Right atrium auricular region (tissue), 2 donors: Measurements from ENCODE around the gene KIR2DL4. TPM values are rescaled to one million over a fixed set of nuclear protein-coding genes. Genes with fewer than 3 reads are reported as not detected.
"Not testable (repeated sequence)": the region's sequence is repeated elsewhere in the genome, so short reads cannot be mapped to it uniquely, and the experiment has no call there.

ENCODE experiments used
- DNase-seq: peaks from one replicate; pipeline ENCODE4 v3.0.0-alpha.2; 2019; ENCODE audit warnings: low spot score
- H3K27ac ChIP-seq, 2 donors: fragments of 200-600 bp; sonication (generic); 1 replicate in 1 of 2; 2 replicates in 1 of 2; pipeline ENCODE4 v1.5.1; 2016 to 2019
- H3K27me3 ChIP-seq, 2 donors: fragments of 200-600 bp; sonication (generic); one replicate each; pipeline versions ENCODE4 v1.5.1 to v1.6.0; 2017 to 2019
- H3K36me3 ChIP-seq: fragments of 200-600 bp; sonication (generic); one replicate; pipeline ENCODE4 v1.5.1; 2016
- H3K4me1 ChIP-seq, 2 donors: fragments of 200-600 bp; sonication (generic); one replicate each; pipeline versions ENCODE4 v1.5.1 to v1.6.0; 2017 to 2019
- H3K4me3 ChIP-seq, 2 donors: fragments of 200-600 bp; sonication (generic); 1 replicate in 1 of 2; 2 replicates in 1 of 2; pipeline ENCODE4 v1.5.1; 2017 to 2019; ENCODE audit warnings: mild to moderate bottlenecking in 1 of 2, moderate library complexity in 1 of 2
- H3K9me3 ChIP-seq, 2 donors: fragments of 200-600 bp; sonication (generic); one replicate each; pipeline ENCODE4 v1.5.1; 2019
- total RNA-seq, 2 donors: library from RNA; depleted of rRNA; stranded (reverse); fragments of >200 nt; gene quantifications; one replicate each; pipeline ENCODE4 v1.1.0, GENCODE V29; 2016
- TF ChIP-seq, protein P1 (sequence below), 2 donors: fragments of 200-600 bp; sonication (generic); IDR thresholded peaks; one replicate each; pipeline ENCODE4 v1.5.1; 2019; ENCODE audit warnings: antibody characterized with exemption in 2 of 2

Gene KIR2DL4
- total RNA-seq, 2 donors from 2014 or later: not detected

DNA sequence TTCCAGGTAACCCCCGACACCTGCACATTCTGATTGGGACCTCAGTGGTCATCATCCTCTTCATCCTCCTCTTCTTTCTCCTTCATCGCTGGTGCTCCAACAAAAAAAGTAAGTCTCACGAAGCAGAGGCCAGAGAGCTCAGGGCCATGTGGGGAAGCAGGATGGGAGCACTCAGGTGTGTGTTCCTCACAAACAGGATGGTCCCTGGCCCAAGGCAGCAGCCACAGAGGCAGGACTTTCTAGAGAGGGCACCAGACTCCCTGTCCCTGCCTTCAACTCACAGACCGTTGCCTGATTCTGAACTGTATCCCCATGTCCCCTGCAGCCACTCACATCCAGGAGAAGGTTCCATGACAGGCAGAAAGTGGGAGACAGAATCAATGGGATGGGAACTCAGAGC, 20.5 kb upstream of the KIR2DL4 start:
- DNase-seq, H3K9me3 ChIP-seq, H3K27ac ChIP-seq, H3K4me1 ChIP-seq, H3K4me3 ChIP-seq, H3K36me3 ChIP-seq, H3K27me3 ChIP-seq: not testable (repeated sequence)

DNA sequence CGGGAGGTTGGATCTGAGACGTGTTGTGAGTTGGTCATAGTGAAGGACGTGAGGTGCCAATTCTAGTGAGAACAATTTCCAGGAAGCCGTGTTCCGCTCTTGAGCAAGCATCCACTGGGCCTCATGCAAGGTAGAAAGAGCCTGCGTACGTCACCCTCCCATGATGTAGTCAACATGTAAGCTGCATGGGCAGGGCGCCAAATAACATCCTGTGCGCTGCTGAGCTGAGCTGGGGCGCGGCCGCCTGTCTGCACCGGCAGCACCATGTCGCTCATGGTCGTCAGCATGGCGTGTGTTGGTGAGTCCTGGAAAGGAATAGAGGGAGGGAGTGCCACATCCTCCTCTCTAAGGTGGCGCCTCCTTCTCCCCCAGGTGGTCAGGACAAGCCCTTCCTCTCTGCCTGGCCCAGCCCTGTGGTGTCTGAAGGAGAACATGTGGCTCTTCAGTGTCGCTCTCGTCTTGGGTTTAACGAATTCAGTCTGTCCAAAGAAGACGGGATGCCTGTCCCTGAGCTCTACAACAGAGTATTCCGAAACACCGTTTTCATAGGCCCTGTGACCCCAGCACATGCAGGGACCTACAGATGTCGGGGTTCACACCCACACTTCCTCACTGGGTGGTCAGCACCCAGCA, 17.2 kb upstream of the KIR2DL4 start:
- not testable (repeated sequence) for H3K9me3 ChIP-seq, H3K27ac ChIP-seq, H3K4me1 ChIP-seq, H3K27me3 ChIP-seq, H3K4me3 ChIP-seq, DNase-seq, H3K36me3 ChIP-seq

DNA sequence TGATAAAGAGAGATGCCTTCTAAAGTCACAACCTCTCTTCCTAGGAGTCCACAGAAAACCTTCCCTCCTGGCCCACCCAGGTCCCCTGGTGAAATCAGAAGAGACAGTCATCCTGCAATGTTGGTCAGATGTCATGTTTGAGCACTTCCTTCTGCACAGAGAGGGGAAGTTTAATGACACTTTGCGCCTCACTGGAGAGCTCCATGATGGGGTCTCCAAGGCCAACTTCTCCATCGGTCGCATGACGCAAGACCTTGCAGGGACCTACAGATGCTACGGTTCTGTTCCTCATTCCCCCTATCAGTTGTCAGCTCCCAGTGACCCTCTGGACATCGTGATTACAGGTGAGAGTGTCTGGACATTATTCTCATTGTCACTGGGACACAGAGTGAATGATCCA, 15.3 kb upstream of the KIR2DL4 start:
- not testable (repeated sequence) for H3K4me3 ChIP-seq

DNA sequence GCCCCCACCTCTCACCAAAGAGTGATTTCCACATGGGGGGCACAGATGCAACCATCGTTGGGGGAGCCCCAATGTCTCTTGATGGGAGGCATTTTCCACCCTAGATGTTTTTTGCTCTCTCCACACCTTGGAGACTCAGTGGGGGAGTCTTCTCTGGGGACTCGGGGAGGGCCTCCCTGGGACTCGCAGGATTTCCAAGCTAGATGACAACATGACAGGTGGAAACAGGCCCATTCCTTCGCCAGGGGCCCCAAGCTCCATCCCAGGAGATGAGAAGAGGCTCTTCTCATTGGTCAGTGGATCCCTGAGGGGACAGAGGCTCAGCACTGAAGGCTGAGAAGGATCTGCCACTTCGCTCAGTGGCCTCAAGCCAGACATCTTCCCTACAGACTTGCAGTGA, 12.7 kb upstream of the KIR2DL4 start:
- no peaks in the 10 kb centered on the region for H3K27me3 ChIP-seq
- H3K27ac ChIP-seq: no peak overlapping the region
- H3K36me3 ChIP-seq: no peaks in the 10 kb centered on the region
- TF ChIP-seq, protein P1, sequence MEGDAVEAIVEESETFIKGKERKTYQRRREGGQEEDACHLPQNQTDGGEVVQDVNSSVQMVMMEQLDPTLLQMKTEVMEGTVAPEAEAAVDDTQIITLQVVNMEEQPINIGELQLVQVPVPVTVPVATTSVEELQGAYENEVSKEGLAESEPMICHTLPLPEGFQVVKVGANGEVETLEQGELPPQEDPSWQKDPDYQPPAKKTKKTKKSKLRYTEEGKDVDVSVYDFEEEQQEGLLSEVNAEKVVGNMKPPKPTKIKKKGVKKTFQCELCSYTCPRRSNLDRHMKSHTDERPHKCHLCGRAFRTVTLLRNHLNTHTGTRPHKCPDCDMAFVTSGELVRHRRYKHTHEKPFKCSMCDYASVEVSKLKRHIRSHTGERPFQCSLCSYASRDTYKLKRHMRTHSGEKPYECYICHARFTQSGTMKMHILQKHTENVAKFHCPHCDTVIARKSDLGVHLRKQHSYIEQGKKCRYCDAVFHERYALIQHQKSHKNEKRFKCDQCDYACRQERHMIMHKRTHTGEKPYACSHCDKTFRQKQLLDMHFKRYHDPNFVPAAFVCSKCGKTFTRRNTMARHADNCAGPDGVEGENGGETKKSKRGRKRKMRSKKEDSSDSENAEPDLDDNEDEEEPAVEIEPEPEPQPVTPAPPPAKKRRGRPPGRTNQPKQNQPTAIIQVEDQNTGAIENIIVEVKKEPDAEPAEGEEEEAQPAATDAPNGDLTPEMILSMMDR (IDR thresholded peaks at IDR 0.05): no peak
- no peak overlapping the region for H3K4me3 ChIP-seq
- no peaks in the 10 kb centered on the region for H3K4me1 ChIP-seq
- DNase-seq: no peak
- H3K9me3 ChIP-seq: no peaks in the 10 kb centered on the region

More for the DNA sequence above, 15.3 kb upstream of the KIR2DL4 start:
- H3K36me3 ChIP-seq, H3K27ac ChIP-seq, H3K9me3 ChIP-seq, H3K4me1 ChIP-seq, H3K27me3 ChIP-seq: not testable (repeated sequence)
- DNase-seq: peak; percentile 55

DNA sequence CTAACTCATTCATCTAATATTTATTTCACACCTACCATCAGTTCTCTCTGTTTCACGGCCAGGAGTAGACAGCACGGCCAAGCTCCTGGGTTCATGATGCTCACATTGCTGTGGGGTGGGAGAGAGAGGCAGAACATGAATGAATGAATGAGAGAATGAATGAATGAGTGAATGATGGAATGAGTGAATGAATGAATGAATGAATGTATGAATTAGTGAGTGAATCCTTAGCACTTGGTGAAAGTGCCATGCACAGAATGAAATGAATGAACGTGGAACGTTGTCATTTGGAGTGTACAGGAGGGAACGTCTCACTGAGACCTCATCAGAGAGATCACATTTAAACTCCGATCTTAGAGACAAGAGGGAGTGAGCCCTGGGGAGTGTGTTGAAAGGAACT, 11.9 kb upstream of the KIR2DL4 start:
- Histone ChIP-seq H3K27ac (no peak overlapping the region), H3K9me3 (no peaks in the 10 kb centered on the region), H3K27me3 (no peaks in the 10 kb centered on the region), H3K36me3 (no peaks in the 10 kb centered on the region), H3K4me1 (no peaks in the 10 kb centered on the region), H3K4me3 (no peak overlapping the region)
- TF ChIP-seq, protein P1 (IDR thresholded peaks at IDR 0.05): no peak
- DNase-seq: no peak

GRCh38 chr19:54792814-54793213, 10.6 kb upstream of the KIR2DL4 start:
- DNase-seq: no peak
- TF ChIP-seq, protein P1 (IDR thresholded peaks at IDR 0.05): no peak
- Histone ChIP-seq H3K9me3 (no peaks in the 10 kb centered on the region), H3K36me3 (no peaks in the 10 kb centered on the region), H3K27ac (peak overlapping the region in 1 of 2 donors; percentile 11), H3K4me3 (peak overlapping the region in 1 of 2 donors; percentile 35), H3K4me1 (no peaks in the 10 kb centered on the region), H3K27me3 (no peaks in the 10 kb centered on the region)

GRCh38 chr19:54795758-54796157, 7.7 kb upstream of the KIR2DL4 start:
- Histone ChIP-seq H3K27ac (no peak overlapping the region), H3K9me3 (no peaks in the 10 kb centered on the region), H3K4me3 (no peak overlapping the region), H3K36me3 (no peaks in the 10 kb centered on the region), H3K4me1 (no peaks in the 10 kb centered on the region), H3K27me3 (no peaks in the 10 kb centered on the region)
- DNase-seq: no peak
- TF ChIP-seq, protein P1 (IDR thresholded peaks at IDR 0.05): no peak
